Activated naive CD4-positive, alpha-beta T cell treated with anti-CD3 and anti-CD28 coated beads, Interleukin-2, amount 10 ng/mL, durations not matched to agents 7 days and 5 days (primary cell): ENCODE measurements around the gene RAB27A.
"Not testable (repeated sequence)": the region's sequence is repeated elsewhere in the genome, so short reads cannot be mapped to it uniquely, and the experiment has no call there.

Experiments used
- CTCF ChIA-PET: fragments of 350-600 bp; sonication (Branson Sonifier 250); formaldehyde crosslinking; loops from one replicate; lab custom pipeline; 2021; ENCODE audit warnings: antibody characterized with exemption; lab: Charles Lee
- DNase-seq: peaks from one replicate; pipeline ENCODE4 v3.0.0-alpha.2; 2020
- H3K27ac Mint-ChIP-seq: one replicate; pipeline ENCODE4 v1.8.0; 2021; ENCODE audit warnings: mild to moderate bottlenecking, moderate library complexity, mixed read lengths
- H3K27me3 Mint-ChIP-seq: one replicate; pipeline ENCODE4 v1.8.0; 2021; ENCODE audit warnings: mild to moderate bottlenecking, mixed read lengths
- H3K36me3 Mint-ChIP-seq: one replicate; pipeline ENCODE4 v1.8.0; 2021; ENCODE audit warnings: mixed read lengths
- H3K4me1 Mint-ChIP-seq: one replicate; pipeline ENCODE4 v1.8.0; 2021; ENCODE audit warnings: mixed read lengths
- H3K4me3 Mint-ChIP-seq: one replicate; pipeline ENCODE4 v1.8.0; 2021; ENCODE audit warnings: mild to moderate bottlenecking, moderate library complexity, mixed read lengths
- H3K9me3 Mint-ChIP-seq: one replicate; pipeline ENCODE4 v1.8.0; 2021; ENCODE audit warnings: mixed read lengths

The RAB27A gene

DNA sequence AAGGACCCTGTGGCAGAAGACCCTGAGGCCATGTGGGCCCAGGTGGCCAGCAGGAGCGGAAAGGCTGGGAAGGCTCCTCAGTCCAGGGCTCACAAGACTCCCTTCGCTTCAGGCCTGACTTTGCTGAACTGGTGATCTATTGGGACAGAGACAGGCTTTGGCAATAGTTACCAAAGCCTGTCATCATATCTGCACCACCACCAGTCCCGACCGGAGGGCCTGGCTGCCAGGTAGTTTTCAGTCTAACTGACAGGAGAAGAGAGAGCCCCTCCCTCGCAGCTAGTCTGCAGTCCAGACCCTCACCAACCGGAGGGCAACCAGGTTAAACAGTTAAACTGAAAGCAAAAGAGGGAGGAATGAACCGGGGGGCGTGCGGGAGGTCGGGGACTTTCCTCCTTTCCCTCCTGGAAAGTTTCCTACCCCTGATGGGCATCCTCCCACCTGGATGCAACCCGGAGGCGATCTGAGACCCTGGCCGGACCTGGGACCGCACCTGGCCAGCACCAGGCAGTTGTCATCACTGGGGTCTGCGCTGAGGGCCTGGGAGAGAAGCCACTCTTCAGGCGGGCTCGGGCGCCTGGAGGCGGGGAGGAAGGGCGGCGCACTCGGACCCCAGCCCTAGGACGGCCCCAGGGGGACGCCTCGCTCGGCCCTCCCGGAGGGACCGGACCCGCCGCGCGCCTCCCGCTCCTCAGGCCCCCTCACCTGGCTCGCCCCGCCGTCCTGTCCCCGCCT lies 435 bp downstream of the RAB27A start:
- Mint-ChIP-seq H3K27me3 (no peaks in the 10 kb centered on the region), H3K9me3 (no peaks in the 10 kb centered on the region), H3K4me1 (peaks cover 46% of the 10 kb centered on the region), H3K4me3 (peak overlapping the region; percentile 91), H3K36me3 (peaks cover 38% of the 10 kb centered on the region), H3K27ac (peak overlapping the region; percentile 91)
- peak; percentile 55 for DNase-seq
- CTCF ChIA-PET = interaction anchor here (0.5 to 3.1 kb wide), 2 partner anchors 71 to 121 kb away, joined by 3 to 20 read pairs; no protein-coding TSS in a partner anchor

DNA sequence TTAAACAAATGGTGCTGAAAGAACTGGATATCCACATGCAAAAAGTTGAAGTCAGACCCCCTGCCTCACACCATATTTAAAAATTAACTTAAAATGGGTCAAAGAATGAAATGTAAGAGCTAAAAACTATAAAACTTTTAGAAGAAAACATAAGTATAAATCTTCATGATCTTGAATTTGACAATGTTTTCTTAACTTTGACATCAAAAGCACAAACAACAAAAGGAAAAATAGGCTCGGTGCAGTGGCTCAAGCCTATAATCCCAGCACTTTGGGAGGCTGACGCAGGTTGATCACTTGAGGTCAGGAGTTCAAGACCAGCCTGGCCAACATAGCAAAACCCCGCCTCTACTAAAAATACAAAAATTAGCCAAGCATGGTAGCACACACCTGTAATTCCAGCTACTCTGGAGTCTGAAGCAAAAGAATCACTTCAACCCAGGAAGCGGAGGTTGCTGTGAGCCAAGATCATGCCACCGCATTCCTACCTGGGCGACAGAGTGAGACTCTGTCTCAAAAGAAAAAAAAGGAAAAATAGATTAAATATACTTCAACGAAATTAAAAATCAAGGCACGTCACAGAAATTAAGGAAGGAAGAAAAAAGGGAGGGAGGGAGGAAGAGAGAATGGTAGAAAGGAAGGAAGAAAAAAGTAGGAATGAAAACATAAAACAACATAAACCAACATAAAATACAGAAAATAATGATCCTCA lies 1.5 kb downstream of the RAB27A start:
- H3K4me3 Mint-ChIP-seq = peak overlapping the region; percentile 91
- peaks cover 56% of the 10 kb centered on the region for H3K4me1 Mint-ChIP-seq
- no peaks in the 10 kb centered on the region for H3K9me3 Mint-ChIP-seq
- CTCF ChIA-PET = interaction anchor here (2.0 to 3.1 kb wide), 2 partner anchors 47 to 70 kb away, joined by 5 to 20 read pairs; no protein-coding TSS in a partner anchor
- peaks cover 43% of the 10 kb centered on the region for H3K36me3 Mint-ChIP-seq
- H3K27ac Mint-ChIP-seq = peak overlapping the region; percentile 91
- no peaks in the 10 kb centered on the region for H3K27me3 Mint-ChIP-seq
- no peak for DNase-seq

DNA sequence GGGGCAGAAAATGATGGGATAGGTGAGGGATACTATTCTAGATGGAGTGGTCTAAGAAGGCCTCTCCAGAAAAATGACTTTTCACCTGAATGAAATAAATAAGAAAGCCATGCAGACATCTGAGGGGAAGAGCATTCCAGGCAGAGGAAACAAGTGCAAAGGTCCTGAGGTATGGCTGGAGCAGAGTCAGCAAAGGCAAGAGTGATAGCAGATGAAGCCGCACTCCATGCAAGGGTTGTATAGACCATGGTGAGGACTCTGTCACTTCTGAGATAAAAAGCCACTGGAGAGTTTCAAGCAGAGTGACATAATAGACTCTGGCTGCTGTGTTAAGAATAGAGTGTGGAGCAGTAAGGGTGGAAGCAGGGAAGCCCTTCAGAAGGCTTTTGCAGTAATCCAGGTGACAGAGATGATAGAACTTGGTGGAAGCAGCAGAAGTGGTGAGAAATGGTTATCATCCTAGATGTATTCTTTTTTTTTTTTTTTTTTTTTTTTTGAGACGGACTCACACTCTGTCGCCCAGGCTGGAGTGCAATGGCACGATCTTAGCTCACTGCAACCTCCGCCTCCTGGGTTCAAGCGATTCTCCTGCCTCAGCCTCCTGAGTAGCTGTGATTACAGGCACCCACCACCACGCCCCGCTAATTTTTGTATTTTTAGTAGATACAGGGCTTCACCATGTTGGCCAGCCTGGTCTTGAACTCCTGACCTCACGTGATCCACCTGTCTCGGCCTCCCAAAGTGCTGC lies 3.0 kb downstream of the RAB27A start:
- not testable (repeated sequence) for H3K9me3 Mint-ChIP-seq, DNase-seq, H3K27ac Mint-ChIP-seq, H3K27me3 Mint-ChIP-seq
- Mint-ChIP-seq H3K36me3 (peaks cover 50% of the 10 kb centered on the region), H3K4me1 (peaks cover 72% of the 10 kb centered on the region), H3K4me3 (peak overlapping the region; percentile 17)
- CTCF ChIA-PET = interaction anchor here (2.0 to 3.1 kb wide), 2 partner anchors 46 to 68 kb away, joined by 5 to 20 read pairs; no protein-coding TSS in a partner anchor

DNA sequence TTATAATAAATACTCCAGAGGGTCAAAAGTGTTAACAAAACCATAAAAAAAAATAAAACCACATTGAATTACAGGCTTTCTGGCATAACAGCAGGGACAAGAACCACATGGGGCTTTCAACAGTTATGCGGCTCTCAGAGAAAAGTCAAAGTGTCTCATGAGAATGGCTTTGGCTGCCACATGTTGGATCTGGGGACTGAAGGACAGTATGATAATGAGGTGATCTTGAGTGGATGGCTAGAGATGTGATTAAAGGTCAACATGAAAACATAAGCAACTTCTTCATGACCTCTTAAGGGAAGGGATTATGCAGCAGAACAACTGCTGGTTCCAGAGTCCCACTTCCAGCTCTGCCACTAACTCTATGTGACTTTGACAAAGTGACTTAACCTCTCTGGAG lies 5.2 kb downstream of the RAB27A start:
- Mint-ChIP-seq H3K9me3 (no peaks in the 10 kb centered on the region), H3K4me3 (no peak overlapping the region), H3K36me3 (peaks cover 59% of the 10 kb centered on the region), H3K27ac (no peak overlapping the region), H3K4me1 (peaks cover 92% of the 10 kb centered on the region), H3K27me3 (no peaks in the 10 kb centered on the region)
- CTCF ChIA-PET = no interaction called here
- no peak for DNase-seq

DNA sequence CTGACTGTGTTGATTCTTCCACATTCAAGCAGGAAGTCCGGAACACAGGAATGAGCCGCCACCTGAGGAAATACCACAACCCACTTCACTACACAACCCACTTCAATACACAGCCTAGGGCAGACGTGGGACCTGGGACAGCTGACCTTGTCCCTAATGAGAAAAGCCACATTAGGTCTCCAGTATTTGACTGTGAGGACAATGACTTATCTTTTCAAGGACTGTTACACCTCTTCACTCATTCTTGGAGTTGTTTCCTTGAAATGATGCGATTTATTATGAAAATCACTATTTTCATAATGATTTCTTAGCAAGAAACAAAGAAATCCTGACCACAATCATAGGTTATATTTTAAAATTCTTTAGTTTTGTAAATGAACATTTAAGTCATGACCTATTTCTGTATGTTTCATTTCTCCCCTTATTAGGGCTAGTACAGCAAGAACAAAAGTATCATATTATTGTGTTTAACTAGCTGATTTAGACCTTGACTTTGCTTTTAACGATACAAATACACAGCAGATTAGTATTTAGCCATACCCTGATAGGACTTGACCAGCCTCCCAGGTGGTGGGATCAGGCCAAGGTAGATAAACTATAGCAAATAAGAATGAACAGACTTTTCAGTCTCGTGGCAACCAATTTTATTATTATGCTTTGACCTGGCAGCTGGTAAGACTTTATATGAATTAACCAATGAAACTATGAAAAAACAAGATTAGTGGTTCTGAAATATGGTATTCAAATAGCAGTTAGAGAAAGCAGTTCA lies 6.0 kb downstream of the RAB27A start:
- Mint-ChIP-seq H3K27ac (peak overlapping the region; percentile 50), H3K9me3 (no peaks in the 10 kb centered on the region), H3K4me1 (peaks cover 97% of the 10 kb centered on the region), H3K36me3 (peaks cover 57% of the 10 kb centered on the region), H3K4me3 (no peak overlapping the region), H3K27me3 (no peaks in the 10 kb centered on the region)
- CTCF ChIA-PET = no interaction called here
- no peak for DNase-seq

DNA sequence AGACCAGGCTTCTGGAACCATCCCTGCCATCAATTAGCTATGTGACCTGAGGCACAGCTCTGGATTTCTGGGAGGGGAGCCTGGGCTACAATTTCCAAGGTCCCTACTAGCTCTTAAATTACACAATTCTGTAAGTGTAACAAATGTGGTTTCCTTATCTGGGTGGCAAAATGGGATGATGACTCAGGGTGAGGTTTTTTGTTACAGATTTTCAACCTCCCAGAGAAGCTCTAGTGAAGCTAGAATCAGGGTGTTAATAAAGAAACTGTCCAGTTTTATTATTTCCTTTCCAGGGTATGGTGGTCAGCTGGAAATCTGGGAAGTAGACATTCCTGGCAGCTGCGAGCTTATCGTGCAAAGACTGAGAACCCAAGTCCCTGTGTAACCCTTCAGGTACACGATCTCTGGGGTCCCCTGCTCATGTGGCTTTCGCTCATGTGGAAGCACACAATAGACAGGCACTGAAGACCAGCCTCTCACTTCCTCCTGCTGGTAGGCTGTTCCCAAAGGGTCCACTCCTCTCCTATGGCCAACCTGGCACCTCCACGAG lies 7.3 kb downstream of the RAB27A start:
- no peaks in the 10 kb centered on the region for H3K27me3 Mint-ChIP-seq
- peaks cover 51% of the 10 kb centered on the region for H3K36me3 Mint-ChIP-seq
- H3K4me3 Mint-ChIP-seq = no peak overlapping the region
- no peak for DNase-seq
- peaks cover 95% of the 10 kb centered on the region for H3K4me1 Mint-ChIP-seq
- peak overlapping the region; percentile 77 for H3K27ac Mint-ChIP-seq
- no peaks in the 10 kb centered on the region for H3K9me3 Mint-ChIP-seq
- CTCF ChIA-PET = interaction anchor here (0.6 to 1.9 kb wide), 4 partner anchors 14 to 152 kb away, joined by 3 to 7 read pairs (median 6); no protein-coding TSS in a partner anchor

DNA sequence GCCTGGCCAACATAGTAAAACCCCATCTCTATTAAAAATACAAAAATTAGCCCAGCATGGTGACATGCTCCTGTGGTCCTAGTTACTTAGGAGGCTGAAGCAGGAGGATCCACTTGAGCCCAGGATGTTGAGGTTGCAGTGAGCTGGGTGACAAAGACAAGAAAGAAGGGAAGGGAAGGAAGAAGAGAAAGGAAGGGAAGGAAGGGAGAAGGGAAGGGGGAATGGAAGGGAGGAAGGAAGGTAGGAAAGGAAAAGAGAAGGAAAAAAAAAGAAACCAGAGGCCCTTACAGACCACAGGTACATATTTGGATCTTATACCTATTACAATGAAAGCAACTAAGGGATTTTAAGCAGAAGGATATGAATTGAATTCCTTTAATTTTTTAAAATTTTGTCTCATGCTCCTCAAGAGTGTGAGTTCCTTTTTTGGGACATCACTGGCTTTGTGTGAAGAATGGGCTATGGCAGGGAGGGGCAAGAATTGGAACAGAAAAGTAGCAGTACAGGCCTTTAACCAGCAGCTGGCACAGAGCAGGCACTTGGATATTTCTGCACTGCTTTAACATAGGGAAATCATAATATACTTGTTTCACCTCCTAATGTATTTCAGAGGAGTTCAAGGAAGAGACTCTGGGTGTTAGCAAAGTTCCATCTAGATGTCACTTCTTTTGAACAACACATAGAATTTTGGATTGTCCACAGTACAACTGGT lies 7.9 kb downstream of the RAB27A start:
- Mint-ChIP-seq H3K36me3 (peaks cover 52% of the 10 kb centered on the region), H3K4me1 (peaks cover 97% of the 10 kb centered on the region), H3K9me3 (no peaks in the 10 kb centered on the region), H3K27ac (peak overlapping the region; percentile 85), H3K4me3 (no peak overlapping the region), H3K27me3 (no peaks in the 10 kb centered on the region)
- DNase-seq = no peak
- CTCF ChIA-PET = interaction anchor here (1.5 to 1.9 kb wide), 3 partner anchors 14 to 153 kb away, joined by 5 to 7 read pairs (median 6); no protein-coding TSS in a partner anchor

DNA sequence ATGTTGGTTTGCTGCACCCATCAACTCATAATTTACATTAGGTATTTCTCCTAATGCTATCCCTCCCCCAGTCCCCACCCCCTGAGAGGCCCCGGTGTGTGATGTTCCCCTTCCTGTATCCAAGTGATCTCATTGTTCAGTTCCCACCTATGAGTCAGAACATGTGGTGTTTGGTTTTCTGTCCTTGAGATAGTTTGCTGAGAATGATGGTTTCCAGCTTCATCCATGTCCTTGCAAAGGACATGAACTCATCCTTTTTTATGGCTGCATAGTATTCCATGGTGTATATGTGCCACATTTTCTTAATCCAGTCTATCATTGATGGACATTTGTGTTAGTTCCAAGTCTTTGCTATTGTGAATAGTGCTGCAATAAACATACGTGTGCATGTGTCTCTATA lies 9.0 kb downstream of the RAB27A start:
- DNase-seq = peak; percentile 39
- not testable (repeated sequence) for H3K4me3 Mint-ChIP-seq, H3K9me3 Mint-ChIP-seq, H3K27me3 Mint-ChIP-seq
- H3K27ac Mint-ChIP-seq = peak overlapping the region; percentile 85
- peaks cover 43% of the 10 kb centered on the region for H3K36me3 Mint-ChIP-seq
- H3K4me1 Mint-ChIP-seq = peaks cover 97% of the 10 kb centered on the region
- CTCF ChIA-PET = interaction anchor here (0.8 to 1.9 kb wide), 2 partner anchors 59 to 64 kb away, joined by 3 to 7 read pairs; no protein-coding TSS in a partner anchor

DNA sequence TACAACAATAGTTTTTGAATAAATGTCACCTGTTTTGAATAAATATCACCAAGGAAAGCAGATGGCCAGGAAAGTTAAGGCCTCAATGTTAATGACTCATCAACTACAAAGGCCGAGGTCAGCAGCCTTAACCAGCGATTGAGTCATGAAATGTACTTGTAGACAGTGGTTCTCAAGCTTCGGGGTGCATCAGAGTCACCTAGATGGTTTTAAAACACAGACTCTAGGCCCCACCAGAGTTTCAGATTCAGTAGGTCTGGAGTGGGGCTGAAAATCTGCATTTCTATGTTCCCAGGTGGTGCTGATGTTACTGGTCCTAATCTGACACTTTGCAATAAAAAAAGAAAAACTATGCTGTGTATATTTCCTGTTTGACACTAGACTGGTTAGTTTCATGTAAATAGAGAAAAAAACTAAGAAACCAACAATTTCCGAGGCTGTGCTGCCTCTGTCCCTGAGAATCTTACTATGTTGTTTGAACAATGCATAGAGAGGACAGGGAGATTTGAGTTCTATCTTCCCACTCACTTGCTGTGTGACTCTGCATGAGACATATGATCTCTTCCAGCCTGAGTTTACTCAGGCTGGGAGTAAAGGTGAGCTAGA lies 9.8 kb downstream of the RAB27A start:
- Mint-ChIP-seq H3K4me3 (peak overlapping the region; percentile 57), H3K36me3 (peaks cover 43% of the 10 kb centered on the region), H3K9me3 (no peaks in the 10 kb centered on the region), H3K27ac (peak overlapping the region; percentile 96), H3K4me1 (peaks cover 98% of the 10 kb centered on the region), H3K27me3 (no peaks in the 10 kb centered on the region)
- peak; percentile 58 for DNase-seq
- CTCF ChIA-PET = interaction anchor here (0.9 to 1.1 kb wide), 2 partner anchors 58 to 59 kb away, joined by 3 read pairs; no protein-coding TSS in a partner anchor

DNA sequence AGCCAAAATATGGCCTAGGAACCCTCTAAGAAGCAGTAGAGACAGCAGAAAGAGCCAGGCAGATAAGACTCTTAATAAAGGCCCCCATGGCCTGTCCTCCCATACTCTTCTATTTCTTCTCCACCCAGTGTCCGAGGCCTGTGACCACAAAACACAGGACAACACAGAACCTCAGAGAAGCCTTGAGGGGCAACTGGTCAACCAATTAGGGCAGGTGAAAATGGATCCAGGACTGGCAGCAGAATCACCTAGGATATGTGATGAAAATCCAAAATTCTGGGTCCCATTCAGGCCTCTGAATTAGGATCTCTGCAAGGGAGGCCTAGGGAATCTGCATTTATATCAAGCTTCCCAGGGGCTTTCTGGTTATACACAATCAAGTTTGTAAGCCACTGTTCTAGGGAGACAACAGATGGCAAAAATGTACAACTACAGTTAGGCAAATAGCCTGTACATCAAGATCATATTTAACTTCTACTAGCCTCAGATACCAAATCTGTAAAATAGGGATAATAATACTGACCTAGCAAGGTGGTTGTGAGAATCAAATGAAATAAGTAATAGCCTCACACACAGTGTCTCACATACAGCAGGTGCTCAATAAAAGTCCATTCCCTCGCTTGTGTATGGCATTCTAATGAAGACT lies 10.4 kb downstream of the RAB27A start:
- peaks cover 92% of the 10 kb centered on the region for H3K4me1 Mint-ChIP-seq
- peak overlapping the region; percentile 57 for H3K4me3 Mint-ChIP-seq
- peak overlapping the region; percentile 96 for H3K27ac Mint-ChIP-seq
- peaks cover 37% of the 10 kb centered on the region for H3K36me3 Mint-ChIP-seq
- no peaks in the 10 kb centered on the region for H3K27me3 Mint-ChIP-seq
- DNase-seq = no peak
- H3K9me3 Mint-ChIP-seq = no peaks in the 10 kb centered on the region
- CTCF ChIA-PET = interaction anchor here (0.9 to 3.6 kb wide), 3 partner anchors 11 to 58 kb away, joined by 3 to 23 read pairs (median 3); no protein-coding TSS in a partner anchor

DNA sequence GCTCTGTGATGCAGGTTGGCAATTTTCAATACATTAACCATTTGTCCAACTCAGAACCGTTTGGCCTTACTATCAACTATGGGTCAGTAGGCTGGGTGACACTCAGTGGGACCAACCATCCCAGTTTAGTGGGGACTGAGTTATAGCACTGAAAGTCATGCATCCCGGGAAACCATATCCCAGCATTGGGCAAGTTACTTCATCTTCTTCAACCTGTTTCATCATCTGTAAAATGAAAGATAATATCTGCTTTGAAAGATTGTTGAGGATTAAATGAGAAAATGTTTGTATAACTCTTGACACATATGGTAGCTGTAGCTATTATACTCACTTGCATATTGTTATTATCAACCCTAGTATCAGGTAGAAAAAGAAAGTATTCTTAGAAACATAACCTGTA lies 11.9 kb downstream of the RAB27A start:
- Mint-ChIP-seq H3K4me3 (peak overlapping the region; percentile 64), H3K27me3 (no peaks in the 10 kb centered on the region), H3K9me3 (no peaks in the 10 kb centered on the region), H3K27ac (peak overlapping the region; percentile 94), H3K36me3 (peaks cover 39% of the 10 kb centered on the region), H3K4me1 (peaks cover 87% of the 10 kb centered on the region)
- no peak for DNase-seq
- CTCF ChIA-PET = interaction anchor here (1.5 to 3.6 kb wide), 2 partner anchors 10 to 13 kb away, joined by 4 to 23 read pairs; no protein-coding TSS in a partner anchor

DNA sequence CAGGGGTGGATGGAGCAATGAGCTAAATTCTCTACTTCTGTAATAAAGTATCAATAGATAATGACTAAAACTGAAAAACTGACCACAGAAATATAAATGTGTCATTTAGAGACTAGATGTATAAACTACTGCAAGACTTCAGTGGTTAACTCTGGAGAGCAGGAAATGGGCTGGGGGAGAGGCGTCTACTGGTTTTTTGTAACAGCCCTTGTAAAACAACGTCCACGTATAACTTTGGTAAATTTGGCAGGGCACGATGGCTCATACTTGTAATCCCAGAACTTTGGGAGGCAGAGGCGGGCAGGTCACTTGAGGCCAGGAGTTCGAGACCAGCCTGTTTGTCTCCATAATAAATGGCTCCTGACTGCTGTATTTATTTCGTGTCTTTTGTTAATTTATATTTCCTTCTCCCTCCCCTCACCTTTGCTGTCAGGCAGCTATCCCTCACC lies 12.5 kb downstream of the RAB27A start:
- Mint-ChIP-seq H3K4me3 (peak overlapping the region; percentile 64), H3K27ac (peak overlapping the region; percentile 94), H3K36me3 (peaks cover 41% of the 10 kb centered on the region), H3K27me3 (no peaks in the 10 kb centered on the region), H3K9me3 (no peaks in the 10 kb centered on the region), H3K4me1 (peaks cover 85% of the 10 kb centered on the region)
- CTCF ChIA-PET = interaction anchor here (1.5 to 3.6 kb wide), 2 partner anchors 9 to 14 kb away, joined by 4 to 23 read pairs; no protein-coding TSS in a partner anchor
- peak; percentile 69 for DNase-seq
